Thoracic aorta (tissue), 2 donors: ENCODE results near the gene SPAG7. TPM values are rescaled to one million over a fixed set of nuclear protein-coding genes. Genes with fewer than 3 reads are reported as not detected.
"Not testable (repeated sequence)": the region's sequence is repeated elsewhere in the genome, so short reads cannot be mapped to it uniquely, and the experiment has no call there.

Experiments used
- ATAC-seq: fragments of 150-250 bp; one replicate; pipeline ENCODE4 v1.8.0; 2017; ENCODE audit warnings: low read depth; ENCODE audit not compliant: insufficient number of reproducible peaks, low FRiP score
- DNase-seq: peaks from one replicate; pipeline ENCODE4 v3.0.0-alpha.2; 2020; ENCODE audit warnings: low spot score
- H3K27ac ChIP-seq, 2 donors: fragments of 200-600 bp; sonication (generic); 1 replicate in 1 of 2; 2 replicates in 1 of 2; pipeline ENCODE4 v1.5.1; 2016; ENCODE audit warnings: mild to moderate bottlenecking in 2 of 2, moderate library complexity in 2 of 2
- H3K27me3 ChIP-seq: fragments of 200-600 bp; sonication (generic); replicated peaks from 2 replicates; pipeline ENCODE4 v1.6.0; 2016; ENCODE audit warnings: mild to moderate bottlenecking; ENCODE audit not compliant: insufficient read depth
- H3K36me3 ChIP-seq: fragments of 200-600 bp; sonication (generic); one replicate; pipeline ENCODE4 v1.5.1; 2016
- H3K4me1 ChIP-seq, 2 donors: fragments of 200-600 bp; sonication (generic); 1 replicate in 1 of 2; 2 replicates in 1 of 2; pipeline versions ENCODE4 v1.5.1 to v1.6.0; 2016; ENCODE audit warnings: low read depth in 2 of 2, mild to moderate bottlenecking in 1 of 2; ENCODE audit not compliant: control insufficient read depth in 1 of 2
- H3K4me3 ChIP-seq: fragments of 200-600 bp; sonication (generic); 2 replicates; pipeline ENCODE4 v1.5.1; 2016; ENCODE audit warnings: mild to moderate bottlenecking
- H3K9me3 ChIP-seq: fragments of 200-600 bp; sonication (generic); 2 replicates; pipeline ENCODE4 v1.5.1; 2016
- total RNA-seq, 2 donors: library from RNA; depleted of rRNA; stranded (reverse); fragments of >200 nt; gene quantifications; one replicate each; pipeline versions ENCODE4 v1.1.0 to v1.2.3, GENCODE V29; 2016
- TF ChIP-seq, protein P1 (sequence below): fragments of 200-600 bp; sonication (generic); IDR thresholded peaks from one replicate; pipeline ENCODE4 v1.5.1; 2019; ENCODE audit warnings: antibody characterized with exemption

The SPAG7 gene
- total RNA-seq, 2 donors from 2014 or later, result 32.3 to 43.1 TPM

DNA sequence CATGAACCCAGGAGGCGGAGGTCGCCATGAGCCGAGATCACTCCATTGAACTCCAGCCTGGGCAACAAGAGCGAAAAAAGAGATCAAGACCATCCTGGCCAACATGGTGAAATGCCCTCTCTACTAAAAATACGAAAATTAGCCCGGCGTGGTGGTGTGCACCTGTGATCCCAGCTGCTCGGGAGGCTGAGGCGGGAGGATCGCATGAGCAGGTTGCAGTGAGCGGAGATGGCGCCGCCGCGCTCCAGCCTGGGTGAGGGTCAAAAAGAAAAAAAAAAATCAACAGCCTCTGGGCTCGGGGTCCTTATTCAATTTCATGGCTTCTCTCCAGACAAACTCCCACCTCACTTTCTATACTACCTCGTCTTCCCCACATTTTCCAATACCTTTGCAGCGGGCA lies 38.7 kb downstream of the SPAG7 start:
- H3K4me1 ChIP-seq, result peaks cover 0 to 1% of the 10 kb centered on the region in 2 donors
- no peak for DNase-seq
- no peaks in the 10 kb centered on the region for H3K27me3 ChIP-seq
- H3K36me3 ChIP-seq, result no peaks in the 10 kb centered on the region
- TF ChIP-seq, protein P1, sequence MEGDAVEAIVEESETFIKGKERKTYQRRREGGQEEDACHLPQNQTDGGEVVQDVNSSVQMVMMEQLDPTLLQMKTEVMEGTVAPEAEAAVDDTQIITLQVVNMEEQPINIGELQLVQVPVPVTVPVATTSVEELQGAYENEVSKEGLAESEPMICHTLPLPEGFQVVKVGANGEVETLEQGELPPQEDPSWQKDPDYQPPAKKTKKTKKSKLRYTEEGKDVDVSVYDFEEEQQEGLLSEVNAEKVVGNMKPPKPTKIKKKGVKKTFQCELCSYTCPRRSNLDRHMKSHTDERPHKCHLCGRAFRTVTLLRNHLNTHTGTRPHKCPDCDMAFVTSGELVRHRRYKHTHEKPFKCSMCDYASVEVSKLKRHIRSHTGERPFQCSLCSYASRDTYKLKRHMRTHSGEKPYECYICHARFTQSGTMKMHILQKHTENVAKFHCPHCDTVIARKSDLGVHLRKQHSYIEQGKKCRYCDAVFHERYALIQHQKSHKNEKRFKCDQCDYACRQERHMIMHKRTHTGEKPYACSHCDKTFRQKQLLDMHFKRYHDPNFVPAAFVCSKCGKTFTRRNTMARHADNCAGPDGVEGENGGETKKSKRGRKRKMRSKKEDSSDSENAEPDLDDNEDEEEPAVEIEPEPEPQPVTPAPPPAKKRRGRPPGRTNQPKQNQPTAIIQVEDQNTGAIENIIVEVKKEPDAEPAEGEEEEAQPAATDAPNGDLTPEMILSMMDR, result no peak
- no peak for ATAC-seq
- H3K9me3 ChIP-seq, result no peaks in the 10 kb centered on the region
- H3K4me3 ChIP-seq, result no peak overlapping the region
- H3K27ac ChIP-seq, result no peak overlapping the region

- not testable (repeated sequence) for H3K9me3 ChIP-seq, H3K27me3 ChIP-seq, H3K27ac ChIP-seq, DNase-seq, H3K4me3 ChIP-seq, ATAC-seq, H3K36me3 ChIP-seq, H3K4me1 ChIP-seq
Measured at GRCh38 chr17:4926577-4927335, 40.9 kb downstream of the SPAG7 start.

DNA sequence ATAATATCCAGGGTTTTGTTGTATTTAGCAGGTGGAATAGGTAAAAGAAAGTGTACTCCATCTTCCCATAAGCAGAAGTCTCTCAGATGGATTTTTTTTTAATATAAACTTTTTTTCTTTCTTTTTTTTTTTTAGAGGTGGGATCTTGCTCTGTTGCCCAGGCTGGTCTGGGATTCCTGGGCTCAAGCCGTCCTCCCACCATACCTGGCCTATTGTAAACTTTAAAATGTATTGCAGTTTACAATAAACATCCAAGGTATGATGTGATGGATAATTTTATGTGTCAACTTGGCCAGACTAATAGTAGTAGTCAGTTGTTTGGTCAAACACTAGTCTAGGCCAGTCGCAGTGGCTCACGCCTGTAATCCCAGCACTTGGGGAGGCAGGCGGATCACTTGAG lies 46.3 kb downstream of the SPAG7 start:
- Histone ChIP-seq H3K27ac (no peak overlapping the region), H3K27me3 (no peaks in the 10 kb centered on the region), H3K4me3 (no peak overlapping the region), H3K36me3 (no peaks in the 10 kb centered on the region), H3K4me1 (no peaks in the 10 kb centered on the region), H3K9me3 (no peaks in the 10 kb centered on the region)
- no peak for ATAC-seq
- TF ChIP-seq, protein P1, result no peak
- DNase-seq, result no peak

DNA sequence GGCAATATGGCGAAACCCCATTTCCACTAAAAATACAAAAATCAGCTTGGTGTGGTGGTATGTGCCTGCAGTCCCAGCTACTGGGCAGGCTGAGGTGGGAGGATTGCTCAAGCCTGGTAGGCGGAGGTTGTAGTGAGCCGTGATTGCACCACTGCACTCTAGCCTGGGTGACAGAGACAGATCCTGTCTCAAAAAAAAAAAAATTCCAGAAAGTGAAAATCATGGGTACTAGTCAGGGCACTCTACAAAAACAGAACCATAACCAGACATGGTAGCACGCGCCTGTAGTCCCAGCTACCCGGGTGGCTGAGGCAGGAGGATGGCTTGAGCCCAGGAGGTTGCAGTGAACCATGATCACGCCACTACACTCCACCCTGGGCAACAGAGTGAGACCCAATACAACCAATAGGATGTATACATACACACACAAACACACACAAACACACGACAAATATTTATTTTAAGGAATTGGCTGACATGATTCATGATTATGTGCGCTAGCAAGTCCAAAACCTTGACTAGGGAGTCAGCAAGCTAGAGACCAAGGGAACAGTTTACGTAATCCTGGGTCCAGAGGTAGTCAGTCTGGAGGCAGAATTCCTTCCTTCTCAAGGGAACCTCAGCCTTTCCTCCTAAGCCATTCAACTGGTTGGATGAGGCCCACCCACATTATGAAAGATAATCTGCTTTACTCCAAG lies 47.1 kb downstream of the SPAG7 start:
- Histone ChIP-seq H3K4me1 (no peaks in the 10 kb centered on the region), H3K4me3 (no peak overlapping the region), H3K27me3 (no peaks in the 10 kb centered on the region), H3K9me3 (no peaks in the 10 kb centered on the region), H3K27ac (no peak overlapping the region), H3K36me3 (no peaks in the 10 kb centered on the region)
- no peak for ATAC-seq
- no peak for DNase-seq
- TF ChIP-seq, protein P1, result no peak

DNA sequence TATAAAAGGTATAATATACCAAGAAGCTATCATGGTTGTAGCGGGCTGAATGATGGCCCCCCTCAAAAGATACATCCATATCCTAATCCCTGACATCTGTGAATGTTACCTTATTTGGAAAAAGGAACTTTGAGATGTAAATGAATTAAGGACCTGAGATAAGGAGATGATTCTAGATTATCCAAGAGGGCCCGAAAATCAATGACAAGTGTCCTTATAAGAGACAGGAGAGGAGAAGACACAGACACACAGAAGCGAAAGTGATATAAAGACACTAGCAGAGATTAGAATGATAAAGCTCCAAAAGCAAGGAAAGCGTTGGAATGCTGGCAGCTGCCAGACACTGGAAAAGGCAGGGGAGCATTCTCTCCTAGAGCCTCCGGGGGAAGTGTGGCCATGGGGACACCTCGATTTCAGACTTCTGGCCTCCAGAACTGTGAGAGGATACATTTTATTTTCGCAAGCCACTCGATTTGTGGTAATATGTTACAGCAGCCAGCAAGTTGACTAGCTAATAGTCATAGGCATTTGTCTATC lies 48.0 kb downstream of the SPAG7 start:
- Histone ChIP-seq H3K4me3 (no peak overlapping the region), H3K36me3 (no peaks in the 10 kb centered on the region), H3K4me1 (no peaks in the 10 kb centered on the region), H3K9me3 (no peaks in the 10 kb centered on the region), H3K27ac (no peak overlapping the region), H3K27me3 (no peaks in the 10 kb centered on the region)
- no peak for DNase-seq
- no peak for ATAC-seq
- TF ChIP-seq, protein P1, result no peak

GRCh38 chr17:4914551-4914950 lies 53.1 kb downstream of the SPAG7 start:
- not testable (repeated sequence) for H3K4me3 ChIP-seq, H3K27me3 ChIP-seq, H3K36me3 ChIP-seq, H3K4me1 ChIP-seq, DNase-seq, H3K27ac ChIP-seq, ATAC-seq, H3K9me3 ChIP-seq
